Activated naive CD8-positive, alpha-beta T cell treated with anti-CD3 and anti-CD28 coated beads for 36 hours (primary cell): ENCODE data around the gene ATG13. TPM values are rescaled to one million over a fixed set of nuclear protein-coding genes. Genes with fewer than 3 reads are reported as not detected.

Source experiments
- DNase-seq: peaks from one replicate; pipeline ENCODE4 v3.0.0; 2021
- H3K27ac Mint-ChIP-seq: one replicate; pipeline ENCODE4 v1.8.0; 2022; ENCODE audit warnings: mild to moderate bottlenecking, moderate library complexity, mixed read lengths
- H3K27me3 Mint-ChIP-seq: one replicate; pipeline ENCODE4 v1.8.0; 2022; ENCODE audit warnings: mild to moderate bottlenecking, mixed read lengths
- H3K36me3 Mint-ChIP-seq: one replicate; pipeline ENCODE4 v1.8.0; 2021; ENCODE audit warnings: mild to moderate bottlenecking, mixed read lengths
- H3K4me1 Mint-ChIP-seq: one replicate; pipeline ENCODE4 v1.8.0; 2021; ENCODE audit warnings: mixed read lengths
- H3K4me3 Mint-ChIP-seq: one replicate; pipeline ENCODE4 v1.8.0; 2022; ENCODE audit warnings: mild to moderate bottlenecking, moderate library complexity, mixed read lengths
- H3K9me3 Mint-ChIP-seq: one replicate; pipeline ENCODE4 v1.8.0; 2022; ENCODE audit warnings: mixed read lengths
- total RNA-seq, 2 experiments: library from RNA; stranded (reverse); gene quantifications; one replicate each; pipeline ENCODE4 v1.2.3, GENCODE V29; 2021

Gene ATG13
- total RNA-seq, 2 experiments from 2014 or later, result 49.2 to 51.4 TPM

DNA sequence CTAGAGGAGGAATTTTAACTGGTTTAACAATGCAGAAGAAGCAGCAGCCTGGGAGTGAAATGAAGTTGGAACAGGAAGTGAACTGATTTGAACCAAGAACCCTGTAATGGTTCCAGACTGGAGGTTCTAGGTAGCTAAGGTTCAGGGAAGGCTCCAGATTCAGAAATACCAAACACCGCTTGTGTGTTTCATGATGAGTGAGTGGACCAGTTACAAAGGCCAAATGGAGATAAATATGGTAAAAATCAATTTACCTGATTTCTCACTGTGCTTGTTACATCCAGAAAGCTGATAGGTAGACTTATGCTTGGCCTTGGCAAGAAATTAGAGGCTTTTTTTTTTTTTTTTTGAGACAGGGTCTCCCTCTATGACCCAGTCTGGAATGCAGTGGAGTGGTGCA lies 12.9 kb downstream of the ATG13 start:
- Mint-ChIP-seq H3K36me3 (peaks cover 3% of the 10 kb centered on the region), H3K27ac (no peak overlapping the region), H3K4me1 (peaks cover 5% of the 10 kb centered on the region), H3K9me3 (no peaks in the 10 kb centered on the region), H3K4me3 (no peak overlapping the region), H3K27me3 (no peaks in the 10 kb centered on the region)
- DNase-seq, result no peak

DNA sequence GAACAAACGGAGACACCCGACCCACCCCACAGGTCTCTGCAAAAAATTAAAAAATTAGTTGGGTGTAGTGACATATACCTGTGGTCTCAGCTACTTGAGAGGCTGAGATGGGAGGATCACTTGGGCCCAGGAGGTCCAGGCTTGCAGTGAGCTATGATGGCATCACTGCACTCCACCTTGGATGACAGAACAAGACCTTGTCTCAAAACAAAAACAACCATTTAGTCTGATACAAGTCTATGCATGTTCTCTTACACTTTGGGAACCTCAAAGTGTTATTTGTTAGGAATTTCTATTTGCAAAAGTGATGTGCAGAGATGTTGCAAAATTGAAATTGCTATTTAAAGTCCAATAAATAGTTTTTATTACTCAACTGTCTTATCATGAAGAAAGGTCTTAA lies 14.3 kb downstream of the ATG13 start:
- Mint-ChIP-seq H3K27me3 (no peaks in the 10 kb centered on the region), H3K4me3 (no peak overlapping the region), H3K36me3 (peaks cover 5% of the 10 kb centered on the region), H3K27ac (no peak overlapping the region), H3K4me1 (peaks cover 5% of the 10 kb centered on the region), H3K9me3 (no peaks in the 10 kb centered on the region)
- no peak for DNase-seq

DNA sequence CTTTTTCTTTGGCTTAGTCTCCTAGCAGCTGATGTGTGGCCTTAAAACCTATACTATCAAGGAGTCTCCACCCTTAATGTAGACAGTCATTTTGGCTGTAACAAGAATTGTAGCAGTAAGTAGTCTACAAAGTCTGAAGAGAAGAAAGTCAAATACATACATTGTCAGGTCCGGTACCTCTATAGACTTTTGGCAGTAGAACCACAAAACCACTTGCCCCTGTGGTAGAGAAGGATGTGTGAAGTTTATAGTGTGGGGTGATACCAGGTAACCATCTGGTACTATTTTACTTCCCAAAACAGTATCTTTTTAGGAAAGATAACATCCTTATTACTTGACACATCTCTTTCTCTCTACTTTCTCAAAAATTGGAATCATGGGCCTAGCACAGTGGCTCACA lies 15.1 kb downstream of the ATG13 start:
- Mint-ChIP-seq H3K27ac (peak overlapping the region; percentile 40), H3K27me3 (no peaks in the 10 kb centered on the region), H3K4me3 (no peak overlapping the region), H3K9me3 (no peaks in the 10 kb centered on the region), H3K36me3 (peaks cover 5% of the 10 kb centered on the region), H3K4me1 (peaks cover 5% of the 10 kb centered on the region)
- no peak for DNase-seq

- H3K27ac Mint-ChIP-seq, result no peak overlapping the region
- no peaks in the 10 kb centered on the region for H3K27me3 Mint-ChIP-seq
- H3K4me3 Mint-ChIP-seq, result no peak overlapping the region
- no peak for DNase-seq
- H3K36me3 Mint-ChIP-seq, result peaks cover 5% of the 10 kb centered on the region
- no peaks in the 10 kb centered on the region for H3K9me3 Mint-ChIP-seq
- peaks cover 5% of the 10 kb centered on the region for H3K4me1 Mint-ChIP-seq
Observed at GRCh38 chr11:46633291-46634217, 16.2 kb downstream of the ATG13 start.

DNA sequence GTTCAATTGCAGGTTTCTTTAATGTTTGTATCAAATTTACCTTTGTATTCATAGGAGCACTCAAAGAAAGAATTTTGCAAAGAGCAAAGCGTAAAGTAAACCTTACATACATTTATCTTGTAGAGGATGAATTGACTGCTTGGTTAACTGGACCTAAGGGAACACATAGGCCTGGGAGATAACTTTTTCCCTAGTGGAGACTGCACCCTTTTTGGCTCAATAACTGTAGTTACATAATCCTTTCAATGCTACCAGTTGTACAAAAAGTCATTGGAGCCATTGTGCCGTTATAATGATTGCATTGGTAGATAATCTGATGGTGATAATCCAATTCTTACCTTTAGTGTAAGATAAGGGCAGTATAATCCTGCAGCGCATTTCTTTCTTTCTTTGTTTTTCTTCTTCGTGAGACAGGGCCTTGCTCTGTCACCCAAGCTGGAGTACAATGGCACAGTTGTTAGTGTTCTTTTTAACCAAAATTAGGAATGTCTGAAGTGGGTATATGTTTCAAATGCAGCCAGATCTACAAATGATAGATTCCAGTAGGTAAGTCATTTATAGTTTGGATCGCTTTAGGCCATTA lies 18.3 kb downstream of the ATG13 start:
- Mint-ChIP-seq H3K36me3 (peaks cover 14% of the 10 kb centered on the region), H3K4me3 (no peak overlapping the region), H3K27ac (no peak overlapping the region)

DNA sequence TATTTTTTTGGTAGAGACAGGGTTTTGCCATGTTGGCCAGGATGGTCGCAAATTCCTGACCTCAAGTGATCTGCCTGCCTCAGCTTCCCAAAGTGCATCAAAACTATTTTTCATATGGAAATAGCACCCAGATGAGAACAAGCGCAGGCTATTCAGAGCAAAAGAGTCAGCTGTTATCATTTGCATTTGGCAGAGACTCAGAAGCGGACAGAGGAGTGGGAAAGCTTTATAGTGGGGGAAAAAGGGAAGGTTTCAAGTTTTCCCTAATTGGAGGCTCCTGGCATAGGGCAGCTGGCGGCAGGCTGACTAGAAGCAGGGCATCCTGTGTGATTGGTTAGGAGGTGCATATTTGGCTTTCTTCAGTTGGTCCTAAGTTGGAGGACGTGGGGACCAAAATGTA lies 20.2 kb downstream of the ATG13 start:
- no peak for DNase-seq
- peaks cover 8% of the 10 kb centered on the region for H3K4me1 Mint-ChIP-seq
- H3K36me3 Mint-ChIP-seq, result peaks cover 21% of the 10 kb centered on the region

More for the DNA sequence above, 18.3 kb downstream of the ATG13 start:
- peaks cover 2% of the 10 kb centered on the region for H3K9me3 Mint-ChIP-seq
- peaks cover 7% of the 10 kb centered on the region for H3K4me1 Mint-ChIP-seq
- no peaks in the 10 kb centered on the region for H3K27me3 Mint-ChIP-seq
- DNase-seq, result no peak

DNA sequence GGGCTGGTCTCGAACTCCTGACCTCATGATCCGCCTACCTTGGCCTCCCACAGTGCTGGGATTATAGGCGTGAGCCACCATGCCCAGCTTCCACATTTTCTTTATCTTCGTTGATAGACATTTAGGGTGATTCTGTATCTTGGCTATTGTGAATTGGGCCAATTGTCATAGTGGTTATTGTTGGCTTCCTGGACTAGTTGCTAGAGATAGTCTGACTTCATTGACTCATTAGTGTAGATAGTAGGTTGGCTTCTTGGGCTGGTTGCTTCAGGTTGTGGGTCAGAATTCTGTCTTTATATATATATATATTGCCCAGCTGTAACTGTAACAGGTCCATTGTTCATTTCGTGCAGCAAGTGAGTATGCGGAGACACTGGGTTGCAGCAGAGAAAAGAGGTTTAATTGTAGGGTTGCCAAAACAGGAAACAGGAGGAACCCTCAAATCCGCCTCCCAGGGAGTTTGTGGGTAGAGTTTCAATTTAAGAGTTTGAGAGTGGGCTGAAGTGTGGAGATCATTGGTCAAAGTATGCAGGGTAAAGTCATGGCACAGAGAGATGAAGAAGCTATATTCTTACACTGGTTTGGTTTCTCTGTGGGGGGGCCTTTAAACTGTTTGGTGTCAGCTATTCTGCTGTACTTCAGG lies 22.0 kb downstream of the ATG13 start:
- no peak overlapping the region for H3K27ac Mint-ChIP-seq
- H3K9me3 Mint-ChIP-seq, result peaks cover 3% of the 10 kb centered on the region
- no peak overlapping the region for H3K4me3 Mint-ChIP-seq
- DNase-seq, result no peak
- H3K4me1 Mint-ChIP-seq, result peaks cover 13% of the 10 kb centered on the region
- H3K27me3 Mint-ChIP-seq, result no peaks in the 10 kb centered on the region
- H3K36me3 Mint-ChIP-seq, result peaks cover 31% of the 10 kb centered on the region

More for the DNA sequence above, 20.2 kb downstream of the ATG13 start:
- H3K27ac Mint-ChIP-seq, result no peak overlapping the region
- H3K4me3 Mint-ChIP-seq, result no peak overlapping the region
- H3K9me3 Mint-ChIP-seq, result peaks cover 3% of the 10 kb centered on the region
- H3K27me3 Mint-ChIP-seq, result no peaks in the 10 kb centered on the region

DNA sequence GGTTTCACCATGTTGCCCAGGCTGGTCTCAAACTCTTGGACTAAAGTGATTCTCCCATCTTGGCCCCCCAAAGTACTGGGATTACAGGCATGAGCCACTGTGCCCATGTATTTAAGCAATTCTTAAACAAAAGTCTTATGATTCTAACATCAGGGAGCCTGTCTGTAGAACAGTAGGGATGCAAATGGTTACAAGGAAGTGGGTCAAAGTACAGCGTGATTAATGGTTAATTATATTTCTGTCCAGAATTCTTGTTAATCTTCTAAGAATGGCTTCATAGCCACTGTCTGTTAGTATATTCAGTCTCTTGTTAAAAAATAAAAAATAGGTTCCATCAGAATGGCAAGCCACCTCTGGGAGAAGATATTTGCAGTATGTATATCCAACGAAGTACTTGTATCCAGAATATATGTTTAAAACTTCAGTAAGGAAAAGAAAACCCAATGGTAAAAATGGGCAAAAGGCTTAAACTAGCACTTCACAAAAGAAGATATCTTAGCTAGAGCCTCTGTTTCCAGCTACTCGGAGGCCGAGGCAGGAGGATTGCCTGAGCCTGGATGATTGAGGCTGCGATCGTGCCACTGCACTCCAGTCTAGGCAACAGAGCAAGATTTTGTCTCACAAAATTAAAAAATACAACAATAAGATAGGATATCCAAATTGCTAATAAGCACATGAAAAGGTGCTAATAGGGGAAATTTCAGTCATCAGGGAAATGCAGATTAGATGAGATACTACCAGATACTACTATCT lies 22.9 kb downstream of the ATG13 start:
- no peak overlapping the region for H3K27ac Mint-ChIP-seq
- peaks cover 3% of the 10 kb centered on the region for H3K9me3 Mint-ChIP-seq
- peaks cover 32% of the 10 kb centered on the region for H3K36me3 Mint-ChIP-seq
- no peaks in the 10 kb centered on the region for H3K27me3 Mint-ChIP-seq
- H3K4me3 Mint-ChIP-seq, result no peak overlapping the region
- DNase-seq, result no peak
- peaks cover 13% of the 10 kb centered on the region for H3K4me1 Mint-ChIP-seq

DNA sequence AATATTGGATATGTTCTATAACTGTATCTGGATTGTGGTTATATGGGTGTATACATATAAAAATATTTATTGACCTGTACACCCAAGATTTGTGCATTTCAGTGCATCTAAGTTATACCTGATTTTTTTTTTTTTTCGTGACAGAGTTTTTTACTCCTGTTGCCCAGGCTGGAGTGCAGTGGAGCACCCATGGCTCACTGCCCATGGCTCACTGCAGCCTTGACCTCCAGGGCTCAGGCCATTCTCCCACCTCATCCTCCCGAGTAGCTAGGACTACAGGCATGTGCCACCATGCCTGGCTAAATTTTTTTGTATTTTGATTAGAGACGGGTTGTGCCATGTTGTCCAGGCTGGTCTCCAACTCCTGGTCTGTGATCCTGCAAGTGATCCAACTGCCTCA lies 24.3 kb downstream of the ATG13 start:
- peaks cover 3% of the 10 kb centered on the region for H3K9me3 Mint-ChIP-seq
- DNase-seq, result no peak
- peaks cover 13% of the 10 kb centered on the region for H3K4me1 Mint-ChIP-seq
- H3K36me3 Mint-ChIP-seq, result peaks cover 32% of the 10 kb centered on the region
- H3K27me3 Mint-ChIP-seq, result no peaks in the 10 kb centered on the region
- H3K27ac Mint-ChIP-seq, result no peak overlapping the region
- no peak overlapping the region for H3K4me3 Mint-ChIP-seq

DNA sequence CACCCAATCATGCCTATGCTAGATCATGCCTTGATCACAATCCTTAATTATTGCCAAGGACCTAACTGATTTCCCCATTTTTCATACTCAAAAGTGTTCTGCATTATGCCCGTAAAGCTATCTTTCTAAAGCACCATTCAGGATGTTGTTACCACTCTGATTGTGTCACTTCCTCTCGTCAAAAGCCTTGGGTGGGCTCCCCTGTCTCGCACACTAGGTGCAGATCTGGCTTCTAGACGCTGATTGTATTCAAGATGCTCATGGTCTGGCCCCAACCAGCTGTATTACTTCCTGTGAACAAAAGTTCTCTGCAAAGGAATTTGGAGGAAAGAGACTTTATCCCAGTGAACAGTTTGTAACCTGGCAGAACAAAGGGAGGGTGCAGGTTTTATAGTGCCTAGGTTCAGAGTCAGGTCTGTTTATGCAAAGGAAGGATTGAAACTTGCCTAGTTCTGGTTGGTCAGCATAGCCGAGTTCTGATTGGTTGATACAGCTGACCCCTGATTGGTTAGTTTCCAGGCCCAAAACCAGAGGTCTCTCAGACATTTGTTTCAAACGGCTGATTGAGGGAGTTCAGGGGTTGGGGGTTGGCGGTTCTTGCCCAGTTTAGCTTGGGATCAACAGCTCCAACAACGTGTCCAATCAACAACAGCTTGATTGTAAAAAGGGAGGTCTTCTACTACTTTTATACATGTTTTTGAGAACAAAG lies 25.4 kb downstream of the ATG13 start:
- Mint-ChIP-seq H3K27me3 (no peaks in the 10 kb centered on the region), H3K4me3 (no peak overlapping the region), H3K36me3 (peaks cover 32% of the 10 kb centered on the region), H3K4me1 (peaks cover 13% of the 10 kb centered on the region), H3K9me3 (peaks cover 3% of the 10 kb centered on the region), H3K27ac (peak overlapping the region; percentile 3)
- no peak for DNase-seq

DNA sequence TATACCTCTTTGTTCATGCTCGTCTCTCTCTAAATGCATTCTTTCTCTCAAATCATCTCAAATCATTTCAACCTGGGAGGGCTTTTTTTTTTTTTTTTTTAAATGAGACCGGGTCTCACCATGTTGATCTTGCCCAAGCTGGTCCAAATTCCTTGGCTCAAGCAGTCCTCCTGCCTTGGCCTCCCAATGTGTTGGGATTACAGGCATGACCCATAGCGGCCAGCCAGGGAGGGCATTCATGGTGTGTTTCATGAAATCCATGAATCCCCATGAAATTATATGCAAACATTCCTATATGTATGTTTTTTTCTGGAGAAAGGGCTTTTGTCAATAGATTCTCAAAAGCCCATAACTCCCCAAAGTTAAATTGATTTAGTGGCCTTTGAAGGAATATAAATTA lies 26.2 kb downstream of the ATG13 start:
- Mint-ChIP-seq H3K36me3 (peaks cover 32% of the 10 kb centered on the region), H3K4me1 (peaks cover 13% of the 10 kb centered on the region), H3K27ac (no peak overlapping the region), H3K9me3 (peaks cover 3% of the 10 kb centered on the region), H3K4me3 (no peak overlapping the region), H3K27me3 (no peaks in the 10 kb centered on the region)
- DNase-seq, result no peak

- H3K9me3 Mint-ChIP-seq, result peaks cover 3% of the 10 kb centered on the region
- no peak for DNase-seq
- no peak overlapping the region for H3K27ac Mint-ChIP-seq
- H3K36me3 Mint-ChIP-seq, result peaks cover 32% of the 10 kb centered on the region
- H3K4me1 Mint-ChIP-seq, result peaks cover 13% of the 10 kb centered on the region
- H3K4me3 Mint-ChIP-seq, result no peak overlapping the region
- no peaks in the 10 kb centered on the region for H3K27me3 Mint-ChIP-seq
Observed at GRCh38 chr11:46643986-46644385, 26.6 kb downstream of the ATG13 start.

GRCh38 chr11:46649180-46649738 lies 31.9 kb downstream of the ATG13 start:
- Mint-ChIP-seq H3K36me3 (peaks cover 4% of the 10 kb centered on the region), H3K4me3 (no peak overlapping the region), H3K4me1 (no peaks in the 10 kb centered on the region), H3K27me3 (no peaks in the 10 kb centered on the region), H3K9me3 (no peaks in the 10 kb centered on the region), H3K27ac (peak overlapping the region; percentile 23)
- DNase-seq, result no peak

- Mint-ChIP-seq H3K27ac (no peak overlapping the region), H3K4me1 (no peaks in the 10 kb centered on the region), H3K9me3 (no peaks in the 10 kb centered on the region), H3K36me3 (peaks cover 2% of the 10 kb centered on the region), H3K27me3 (no peaks in the 10 kb centered on the region), H3K4me3 (no peak overlapping the region)
- DNase-seq, result no peak
Observed at GRCh38 chr11:46655631-46656030, 38.3 kb downstream of the ATG13 start.
